GM21423 (cell line): ENCODE results near the gene FOXP1.

ENCODE experiments used
- ATAC-seq: cut with Tn5 transposase; IDR thresholded peaks from one replicate; pipeline ENCODE4 v1.9.1; 2021; ENCODE audit warnings: mild to moderate bottlenecking, moderate library complexity; ENCODE audit not compliant: unreplicated experiment

Gene FOXP1

DNA sequence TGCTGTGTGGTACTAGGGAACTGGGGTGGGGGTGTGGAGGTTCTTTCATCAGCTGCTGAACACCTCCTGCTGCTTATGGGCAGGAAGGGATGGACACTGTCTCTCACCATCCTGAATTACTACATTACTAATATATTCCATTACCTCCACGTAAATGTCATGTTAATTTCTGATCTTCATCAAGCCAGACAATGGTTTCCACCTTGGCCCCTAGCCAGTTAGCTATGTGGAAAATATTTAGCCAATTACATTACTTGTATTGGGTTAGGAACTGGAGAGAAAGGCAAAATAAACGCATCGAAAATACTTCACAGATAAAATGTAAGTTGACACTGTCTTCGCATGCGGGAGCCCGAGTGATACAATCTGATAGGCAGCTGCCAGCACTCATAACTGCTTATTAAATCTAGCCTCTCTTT lies 95.1 kb downstream of the FOXP1 start:
- ATAC-seq, result no peak

DNA sequence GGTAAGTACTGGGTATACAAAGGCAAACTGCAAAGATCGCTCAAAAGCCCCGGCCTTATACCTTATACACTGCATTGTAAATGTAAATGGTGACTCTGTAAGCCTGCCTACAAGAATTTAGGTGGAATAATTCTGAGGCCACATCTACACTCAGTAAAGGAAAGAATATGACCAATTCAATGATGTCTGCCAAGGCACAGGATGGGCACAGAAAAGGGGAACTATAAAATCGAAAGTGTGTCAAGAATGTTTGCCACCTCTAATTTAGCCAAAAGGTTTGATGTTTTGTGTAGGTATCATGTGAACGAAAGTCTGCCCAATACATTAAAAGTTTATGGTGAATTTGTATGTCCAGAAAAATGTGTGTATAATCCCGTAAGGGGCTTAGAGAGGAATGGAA lies 96.1 kb downstream of the FOXP1 start:
- ATAC-seq, result no peak

DNA sequence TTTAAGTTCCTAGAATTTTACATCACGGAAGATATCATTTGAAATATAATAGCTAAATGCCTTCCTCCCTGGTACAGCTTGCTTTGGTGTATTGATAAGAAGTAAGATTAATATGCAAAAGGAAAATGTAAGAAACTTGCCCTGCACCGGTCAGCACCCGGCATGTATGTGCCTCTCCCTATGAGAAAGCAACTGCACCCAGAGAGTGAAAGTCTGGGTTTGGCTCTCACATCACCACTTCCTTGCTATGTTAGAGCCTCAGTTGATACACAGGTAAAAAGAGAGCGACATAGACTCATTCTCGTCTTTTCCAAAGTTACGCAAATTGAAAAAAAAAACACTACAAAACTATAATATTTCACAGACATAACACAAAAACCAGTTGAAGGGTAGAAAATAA lies 96.7 kb downstream of the FOXP1 start:
- ATAC-seq, result no peak

DNA sequence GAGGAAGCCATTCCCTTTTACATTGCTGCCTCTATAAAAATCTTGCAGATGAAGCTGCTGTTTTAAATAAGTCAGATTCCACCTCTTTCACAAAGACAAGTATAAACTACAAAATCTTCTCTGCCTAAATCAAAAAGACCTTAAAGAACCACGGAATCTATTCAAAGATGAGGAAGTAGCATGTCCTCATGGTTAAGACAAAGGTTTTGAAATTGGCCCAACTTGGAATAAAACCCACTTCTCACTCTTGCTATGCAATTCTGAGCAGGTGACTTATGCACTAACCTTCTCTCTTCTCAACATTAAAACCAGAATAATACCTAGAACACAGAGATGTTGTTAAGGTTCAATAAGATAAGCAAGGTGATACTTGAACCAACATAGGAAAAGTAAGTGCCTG lies 97.6 kb downstream of the FOXP1 start:
- no peak for ATAC-seq

DNA sequence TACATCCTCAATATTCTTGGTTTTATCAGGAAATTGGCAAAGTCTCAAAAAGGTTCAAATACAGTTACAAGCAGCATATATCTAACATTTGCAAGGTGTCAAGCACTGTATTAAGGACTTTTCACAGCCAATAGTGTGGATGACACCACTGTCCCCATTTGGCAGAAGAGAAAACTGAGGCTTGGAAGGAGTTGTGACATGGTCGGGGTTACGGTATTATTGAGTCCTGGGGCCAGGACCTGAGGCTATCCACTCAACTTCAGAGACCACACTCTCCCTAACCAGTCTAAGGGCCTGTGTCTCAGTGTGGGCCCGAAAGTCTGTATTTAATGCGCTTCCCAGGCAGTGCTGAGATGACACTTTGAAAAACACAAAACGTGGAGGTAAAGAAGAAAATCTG lies 99.1 kb downstream of the FOXP1 start:
- ATAC-seq, result no peak

DNA sequence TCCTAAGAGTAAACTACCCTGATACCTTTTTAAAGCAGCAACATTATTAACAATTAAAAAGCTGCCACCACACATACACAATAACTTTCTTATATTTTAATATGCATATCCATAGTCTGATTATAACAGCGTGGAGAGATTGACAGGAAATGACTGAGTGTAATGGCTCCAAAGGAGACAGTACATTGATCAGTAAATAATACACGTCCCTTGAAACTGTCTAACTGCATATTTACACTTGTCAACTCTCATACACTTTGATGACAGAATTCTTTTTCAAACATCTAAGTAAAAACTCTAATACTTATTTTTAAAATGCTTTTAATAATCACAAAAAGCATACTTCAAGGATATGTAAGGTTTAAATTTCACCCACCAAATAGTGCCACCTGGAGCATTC lies 99.5 kb downstream of the FOXP1 start:
- ATAC-seq, result no peak

DNA sequence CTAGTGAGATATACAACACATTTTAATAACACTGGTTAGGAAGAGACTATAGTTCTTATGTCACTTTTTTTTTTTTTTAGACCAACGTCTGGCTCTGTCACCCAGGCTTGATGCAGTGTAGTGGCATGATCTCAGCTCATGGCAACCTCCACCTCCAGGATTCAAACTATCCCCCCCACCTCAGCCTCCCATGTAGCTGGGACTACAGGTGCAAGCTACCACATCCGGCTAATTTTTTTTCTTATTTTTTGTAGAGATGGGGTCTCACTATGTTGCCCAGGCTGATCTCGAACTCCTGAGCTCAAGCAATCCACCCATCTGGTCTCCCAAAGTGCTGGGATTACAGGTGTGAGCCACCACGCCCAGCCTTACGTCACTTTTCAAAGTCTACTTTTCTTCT lies 100.8 kb downstream of the FOXP1 start:
- ATAC-seq, result no peak

DNA sequence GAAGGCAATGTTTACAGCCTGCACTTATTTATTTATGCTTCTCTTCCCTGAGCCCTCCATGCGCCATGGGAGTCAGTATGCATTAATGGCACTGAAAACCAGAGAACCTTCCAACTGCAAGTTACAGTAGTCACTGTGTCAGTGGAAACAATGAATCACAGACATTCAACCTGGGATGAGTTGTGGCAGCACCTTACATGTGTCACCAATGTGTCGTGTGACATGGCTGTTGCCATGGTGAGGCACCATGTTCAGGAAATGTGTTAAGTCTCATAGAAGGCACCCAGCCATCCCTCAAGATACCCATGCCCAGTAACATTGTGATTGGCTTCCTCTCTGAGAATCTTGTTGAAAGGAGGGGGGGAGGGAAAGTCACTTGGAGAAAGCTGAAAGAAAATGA lies 105.0 kb downstream of the FOXP1 start:
- no peak for ATAC-seq

DNA sequence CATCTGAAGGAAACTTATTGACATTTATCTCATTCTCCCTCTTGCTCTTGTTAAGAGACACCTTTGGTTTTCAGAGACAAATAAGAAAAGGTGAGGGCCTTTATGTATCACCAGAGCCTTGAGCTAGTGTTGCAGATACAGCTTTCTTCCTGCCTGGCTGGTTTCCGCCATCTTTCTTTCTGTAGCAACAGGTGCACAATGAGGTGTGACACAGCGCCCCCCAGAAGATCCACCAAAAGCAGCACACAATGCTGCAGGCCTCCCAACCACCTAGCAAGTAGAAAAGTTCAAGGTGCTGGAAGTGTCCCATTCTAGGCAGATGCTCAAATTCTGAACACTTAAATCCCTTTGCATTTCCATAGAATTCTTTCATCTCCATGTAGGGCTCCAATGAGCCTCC lies 106.6 kb downstream of the FOXP1 start:
- no peak for ATAC-seq

DNA sequence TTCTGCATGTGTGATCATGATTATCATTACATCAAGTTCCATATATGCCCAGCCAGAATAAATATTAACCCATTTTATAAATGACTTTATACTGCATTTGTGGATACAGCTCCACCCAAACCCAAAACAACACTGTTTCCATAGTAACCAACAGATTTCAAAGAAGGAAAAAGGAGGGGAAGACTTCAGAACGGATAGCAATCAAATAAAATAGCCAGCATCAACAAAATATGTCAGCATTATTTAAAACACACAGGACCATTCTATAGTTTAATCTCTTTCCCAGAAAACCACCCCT lies 114.4 kb downstream of the FOXP1 start:
- no peak for ATAC-seq

DNA sequence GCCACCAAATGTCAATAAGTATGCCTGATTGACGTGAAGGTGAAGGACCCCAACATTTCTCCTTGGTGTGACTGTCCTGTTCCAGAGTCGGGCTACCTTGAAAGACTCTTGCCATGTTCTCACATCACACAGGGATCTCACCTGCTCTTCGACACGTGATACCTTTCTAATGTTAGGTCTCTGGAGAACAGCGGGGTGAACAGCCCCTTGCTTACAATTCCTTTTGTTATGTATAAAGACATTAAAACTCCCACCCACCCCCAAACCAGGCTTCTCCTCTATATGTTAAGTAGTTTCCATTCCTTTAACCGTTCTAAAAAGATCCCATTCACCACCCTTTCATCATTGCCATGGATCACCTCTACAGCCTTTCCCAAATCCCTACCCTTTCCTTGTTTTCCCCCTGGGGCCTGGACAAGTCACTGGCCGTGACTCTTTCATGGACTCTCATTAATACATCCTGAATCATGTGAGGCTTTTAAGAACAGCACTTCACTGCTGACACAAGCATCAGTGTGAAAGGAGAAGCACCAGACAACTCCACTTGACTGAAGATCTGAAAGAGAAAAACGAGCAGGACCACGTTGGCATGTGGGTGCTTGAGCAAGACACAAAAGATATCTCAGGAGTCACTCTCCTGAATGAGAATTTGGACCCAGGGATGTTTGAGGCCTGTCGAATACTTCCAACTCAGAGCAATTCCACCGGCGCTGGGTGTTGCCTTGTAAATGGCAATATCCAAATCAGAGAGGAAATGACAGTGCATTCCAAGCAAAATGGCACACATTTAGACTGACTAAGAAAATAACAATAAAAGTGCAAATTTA lies 115.0 kb downstream of the FOXP1 start:
- no peak for ATAC-seq

DNA sequence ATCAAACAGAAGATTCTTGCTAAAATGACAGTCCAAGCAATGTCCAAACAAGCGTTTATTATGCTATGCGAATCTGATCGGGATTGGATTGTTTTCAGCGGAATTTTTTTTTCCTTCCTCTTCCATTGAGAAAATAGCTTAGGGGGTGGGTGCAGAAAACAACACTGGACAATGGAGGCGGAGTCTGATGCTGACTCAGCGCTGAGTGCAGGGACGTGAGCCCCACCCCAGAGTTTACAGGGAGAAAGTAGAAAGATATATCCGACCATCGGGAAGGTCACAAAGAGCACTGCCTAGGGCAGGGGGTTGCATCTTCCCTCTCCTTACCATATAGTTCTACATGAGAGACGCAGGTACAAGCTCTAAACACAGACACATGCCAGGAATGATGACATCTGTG lies 117.0 kb downstream of the FOXP1 start:
- no peak for ATAC-seq

DNA sequence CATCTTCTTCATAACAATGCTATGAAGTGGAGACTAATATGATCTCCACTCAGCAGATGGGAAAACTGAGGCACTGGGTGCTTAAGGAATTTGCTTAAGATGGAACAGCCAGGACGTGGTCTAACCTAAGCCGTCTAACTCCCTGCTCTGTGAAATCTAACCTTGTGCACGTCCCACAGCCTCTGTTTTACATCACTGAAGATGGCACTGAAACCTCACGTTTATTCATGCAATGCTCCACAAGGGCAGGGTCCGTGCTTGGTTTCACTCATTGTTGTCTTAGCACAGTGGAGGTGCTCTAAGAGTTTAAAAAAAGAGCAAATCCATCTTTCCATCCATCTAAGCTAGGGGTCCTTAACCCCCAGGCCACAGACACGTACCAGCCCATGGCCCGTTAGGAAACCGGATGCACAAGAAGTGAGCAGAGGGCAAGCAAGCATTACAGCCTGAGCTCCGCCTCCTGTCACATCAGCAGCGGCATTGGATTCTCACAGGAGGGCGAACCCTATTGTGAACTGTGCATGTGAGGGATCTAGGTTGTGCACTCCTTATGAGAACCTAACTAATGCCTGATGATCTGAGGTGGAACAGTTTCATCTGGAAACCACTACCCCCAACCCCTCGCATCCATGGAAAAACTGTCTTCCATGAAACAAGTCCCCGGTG lies 118.0 kb downstream of the FOXP1 start:
- ATAC-seq, result no peak

DNA sequence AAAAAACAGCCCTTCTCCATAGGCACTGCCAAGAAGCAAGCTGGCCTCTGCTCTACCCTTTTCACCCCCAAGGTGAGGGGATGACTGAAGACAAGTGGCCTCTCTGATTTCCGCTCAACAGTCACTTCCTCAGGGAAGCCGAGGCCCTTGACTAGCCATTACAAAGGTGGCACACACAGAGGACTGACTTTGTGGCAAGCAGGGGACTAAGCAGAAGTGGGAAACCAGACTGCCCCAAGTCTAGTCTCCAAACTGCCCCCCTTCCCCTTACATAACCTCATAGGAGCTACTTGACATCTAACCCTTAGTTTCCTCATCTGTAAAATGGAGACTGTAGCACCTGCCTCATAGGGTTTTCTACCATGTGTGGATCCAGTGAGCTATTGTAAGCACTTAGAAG lies 118.9 kb downstream of the FOXP1 start:
- no peak for ATAC-seq

DNA sequence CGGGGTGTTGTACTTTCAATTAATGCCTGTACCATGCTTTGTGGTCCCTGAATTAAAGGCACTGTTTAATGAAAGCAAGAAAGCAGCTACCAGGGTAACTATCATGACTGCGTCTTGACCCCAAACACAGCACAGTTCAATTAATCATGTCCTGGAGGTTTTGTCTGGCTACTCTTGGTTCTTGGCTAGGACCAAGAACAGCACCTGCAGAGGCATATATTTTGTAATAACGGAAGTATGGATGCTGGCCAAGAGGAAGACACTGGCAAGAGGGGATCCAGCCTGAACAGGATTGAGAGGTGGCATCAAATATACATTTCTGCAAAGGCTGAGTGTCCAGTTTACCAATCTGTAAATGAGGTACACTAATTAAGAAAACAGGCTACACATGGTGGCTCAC lies 119.9 kb downstream of the FOXP1 start:
- ATAC-seq, result no peak

DNA sequence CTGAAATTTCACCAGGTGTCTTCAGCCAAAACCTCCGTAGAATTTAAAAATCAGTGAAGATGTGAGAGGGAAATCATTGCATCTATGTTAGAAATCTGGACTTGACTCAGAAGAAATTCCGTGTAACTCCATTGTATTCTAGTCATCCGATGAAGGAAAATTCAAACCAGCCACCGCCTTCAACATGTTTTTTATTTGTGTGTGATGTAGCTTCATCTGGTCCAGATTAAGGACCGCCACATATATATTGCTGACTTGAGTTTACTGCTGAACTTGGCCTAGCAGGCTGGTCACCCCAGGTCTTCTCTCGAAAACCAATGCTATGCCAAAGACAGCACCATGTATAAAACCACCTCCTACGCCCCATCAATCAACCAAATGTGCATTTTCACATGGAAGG lies 120.9 kb downstream of the FOXP1 start:
- no peak for ATAC-seq

DNA sequence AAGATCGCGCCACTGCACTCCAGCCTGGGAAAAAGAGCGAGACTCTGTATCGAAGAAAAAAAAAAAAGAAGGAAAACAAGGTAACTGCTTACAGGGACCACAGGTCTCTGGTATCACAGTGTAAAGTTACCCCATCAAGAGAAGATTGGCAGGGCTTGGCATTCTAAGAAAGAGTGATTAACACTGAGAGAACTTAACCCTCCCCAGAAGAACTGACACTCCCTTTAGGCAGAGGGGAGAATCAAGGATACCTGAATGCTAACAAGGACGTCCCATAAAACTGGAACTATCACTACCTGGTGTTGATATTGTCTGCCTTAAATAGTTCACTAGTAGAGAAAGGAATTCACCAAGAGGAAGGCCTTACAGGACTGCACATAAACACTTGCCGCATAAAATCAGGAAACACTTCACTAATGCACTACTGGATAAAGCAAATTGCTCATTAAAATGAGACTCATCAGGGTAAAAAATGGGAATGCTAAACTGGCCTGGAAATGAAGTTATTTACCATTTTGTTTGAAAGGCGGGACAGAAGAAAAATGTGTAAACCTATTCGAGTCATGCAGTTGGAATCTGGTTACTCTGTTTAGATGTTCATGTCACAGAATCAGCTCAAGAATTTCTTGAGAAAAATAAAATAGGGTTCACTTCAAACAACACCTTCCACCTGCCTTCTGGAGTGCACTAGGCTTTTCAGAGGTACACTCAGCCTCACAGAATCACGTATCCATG lies 121.6 kb downstream of the FOXP1 start:
- no peak for ATAC-seq

DNA sequence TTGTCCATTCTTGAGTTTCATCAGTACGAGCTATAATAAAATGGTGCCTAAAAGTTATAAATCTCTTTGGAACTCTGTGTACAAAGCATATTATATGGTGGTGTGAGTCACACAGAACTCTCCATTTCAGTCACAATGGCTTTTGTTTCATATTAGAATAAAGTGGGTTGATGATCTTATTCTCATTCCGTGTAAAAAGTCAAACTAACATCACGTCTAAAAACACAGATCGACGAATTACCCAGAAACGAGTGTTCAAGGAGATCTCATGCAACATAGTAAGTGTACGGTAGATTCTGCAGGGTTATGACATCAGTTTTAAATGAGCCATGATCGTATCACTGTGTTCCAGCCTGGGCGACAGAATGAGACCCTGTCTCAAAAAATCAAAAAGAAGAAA lies 122.4 kb downstream of the FOXP1 start:
- ATAC-seq, result no peak

DNA sequence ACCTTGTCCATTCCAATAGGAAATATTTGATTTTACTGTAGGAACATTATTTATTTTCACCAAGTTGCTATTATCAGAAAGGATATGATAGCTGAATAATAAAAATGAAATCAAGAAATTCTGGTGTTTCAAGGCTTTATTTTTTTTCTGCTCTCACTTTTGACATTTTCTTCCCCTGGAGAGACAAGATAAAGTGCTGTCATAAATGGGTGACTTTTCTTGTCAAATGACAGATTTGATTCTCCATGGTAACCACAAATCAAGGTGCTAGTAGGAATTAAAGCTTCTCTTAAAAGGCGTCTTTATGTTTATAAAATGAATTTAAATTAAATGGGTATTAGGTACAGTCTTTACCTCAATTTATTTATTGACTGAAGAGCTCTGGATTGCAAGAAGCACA lies 124.6 kb downstream of the FOXP1 start:
- no peak for ATAC-seq

DNA sequence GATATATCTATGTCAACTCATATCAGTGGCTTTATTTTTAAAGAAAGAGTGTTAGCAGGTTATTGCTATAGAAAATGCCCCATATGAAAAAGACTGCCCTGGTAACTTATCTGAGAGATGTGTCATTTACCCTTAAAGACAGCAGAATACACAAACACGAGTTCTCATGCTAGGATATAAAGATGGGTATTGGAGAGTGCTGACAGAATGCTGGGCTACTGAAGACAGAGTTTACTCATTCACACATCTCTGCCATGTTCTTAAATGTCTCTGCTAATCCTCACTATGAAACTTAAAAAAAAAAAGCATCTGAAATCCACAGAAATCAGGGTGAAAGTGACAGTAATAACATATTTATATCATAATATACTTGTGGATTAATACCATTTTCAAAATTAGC lies 126.7 kb downstream of the FOXP1 start:
- ATAC-seq, result no peak

DNA sequence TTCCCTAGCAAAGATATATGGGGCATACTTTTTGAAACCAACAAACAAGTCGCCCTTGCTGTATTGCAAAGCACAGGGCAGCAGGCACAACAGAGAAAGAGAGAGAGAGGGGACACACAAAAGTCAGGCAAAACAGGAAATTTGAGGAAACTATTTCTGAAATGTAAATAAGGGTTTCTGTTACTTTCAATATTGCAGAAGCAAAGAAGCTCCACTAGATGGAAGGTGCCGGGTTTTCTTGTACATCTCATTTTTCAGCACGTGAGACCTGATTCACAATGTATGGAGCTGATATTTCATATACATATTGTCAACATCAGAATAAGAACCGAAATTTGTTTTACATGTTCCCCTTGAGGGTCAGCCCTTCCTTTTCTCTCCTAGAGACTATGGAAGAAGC lies 127.4 kb downstream of the FOXP1 start:
- ATAC-seq, result no peak
